ENCODE measurements around the gene NR2C1.

The NR2C1 gene

GRCh38 chr12:95072900-95073697, at the start of gene NR2C1:
TSS of gene NR2C1 (minus strand) at chr12:95073618. CDS start at chr12:95067384, 6,234 bp downstream.
- DNase-seq (ENCODE audit: low spot score), result peak; percentile 99
- in situ Hi-C loops (cut with MboI; ENCODE audit: low sequenced_read_pairs, unreplicated experiment), result no loop called here
- TF ChIP-seq, protein P1, sequence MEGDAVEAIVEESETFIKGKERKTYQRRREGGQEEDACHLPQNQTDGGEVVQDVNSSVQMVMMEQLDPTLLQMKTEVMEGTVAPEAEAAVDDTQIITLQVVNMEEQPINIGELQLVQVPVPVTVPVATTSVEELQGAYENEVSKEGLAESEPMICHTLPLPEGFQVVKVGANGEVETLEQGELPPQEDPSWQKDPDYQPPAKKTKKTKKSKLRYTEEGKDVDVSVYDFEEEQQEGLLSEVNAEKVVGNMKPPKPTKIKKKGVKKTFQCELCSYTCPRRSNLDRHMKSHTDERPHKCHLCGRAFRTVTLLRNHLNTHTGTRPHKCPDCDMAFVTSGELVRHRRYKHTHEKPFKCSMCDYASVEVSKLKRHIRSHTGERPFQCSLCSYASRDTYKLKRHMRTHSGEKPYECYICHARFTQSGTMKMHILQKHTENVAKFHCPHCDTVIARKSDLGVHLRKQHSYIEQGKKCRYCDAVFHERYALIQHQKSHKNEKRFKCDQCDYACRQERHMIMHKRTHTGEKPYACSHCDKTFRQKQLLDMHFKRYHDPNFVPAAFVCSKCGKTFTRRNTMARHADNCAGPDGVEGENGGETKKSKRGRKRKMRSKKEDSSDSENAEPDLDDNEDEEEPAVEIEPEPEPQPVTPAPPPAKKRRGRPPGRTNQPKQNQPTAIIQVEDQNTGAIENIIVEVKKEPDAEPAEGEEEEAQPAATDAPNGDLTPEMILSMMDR (IDR thresholded peaks at IDR 0.05; ENCODE audit: borderline replicate concordance, control extremely low read depth, extremely low read depth, insufficient read depth, missing control alignments), result no peak

DNA sequence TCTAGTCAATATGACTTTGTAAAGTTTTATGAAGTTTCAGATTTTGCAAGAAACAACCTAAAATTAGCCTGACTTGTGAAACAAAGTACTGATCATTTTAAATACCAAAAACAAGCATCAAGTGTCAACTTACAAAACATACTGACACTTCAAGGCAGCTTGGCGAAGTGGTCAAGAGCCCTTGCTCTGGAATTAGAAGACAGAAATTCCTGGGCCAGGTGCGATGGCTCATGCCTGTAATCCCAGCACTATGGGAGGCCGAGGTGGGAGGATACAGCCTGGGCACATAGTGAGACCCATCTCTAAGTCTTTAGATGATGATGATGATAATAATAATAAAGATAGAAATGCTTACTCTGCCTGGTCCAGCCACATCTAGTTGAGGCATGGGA, 45.4 kb upstream of the NR2C1 start:
- TF ChIP-seq, protein P1 (IDR thresholded peaks at IDR 0.05; ENCODE audit: borderline replicate concordance, control extremely low read depth, extremely low read depth, insufficient read depth, missing control alignments), result no peak
- no peak for DNase-seq (ENCODE audit: low spot score)
- in situ Hi-C loops (cut with MboI; ENCODE audit: low sequenced_read_pairs, unreplicated experiment), result loop anchor here (10.0 kb wide), 1 partner anchor 416 kb away; no protein-coding TSS in a partner anchor

DNA sequence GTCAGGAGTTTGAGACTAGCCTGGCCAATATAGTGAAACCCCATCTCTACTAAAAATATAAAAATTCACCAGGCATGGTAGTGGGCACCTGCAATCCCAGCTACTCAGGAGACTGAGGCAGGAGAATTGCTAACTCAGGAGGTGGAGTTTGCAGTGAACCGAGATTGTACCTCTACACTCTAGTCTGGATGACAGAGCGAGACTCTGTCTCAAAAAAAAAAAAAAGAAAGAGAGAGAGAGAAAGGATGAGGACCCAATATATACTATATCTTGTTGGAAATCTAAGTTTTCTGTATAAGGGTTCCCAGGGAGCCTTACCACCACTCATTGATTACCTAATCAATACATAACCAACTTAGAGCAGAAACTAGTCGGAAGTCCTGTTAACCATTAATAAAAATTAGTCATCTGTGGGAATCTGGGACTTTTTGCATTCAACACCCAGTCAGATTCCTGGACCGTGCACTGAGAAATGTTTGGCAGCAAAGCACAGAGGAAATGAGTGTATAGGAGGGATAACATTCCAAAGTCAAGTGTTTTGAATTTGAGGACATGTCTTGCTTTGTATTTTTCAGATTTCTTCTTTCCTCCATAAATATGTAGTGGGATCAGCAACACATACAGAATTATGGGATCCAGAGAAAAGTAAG, 44.8 kb upstream of the NR2C1 start:
- TF ChIP-seq, protein P1 (IDR thresholded peaks at IDR 0.05; ENCODE audit: borderline replicate concordance, control extremely low read depth, extremely low read depth, insufficient read depth, missing control alignments), result no peak
- DNase-seq (ENCODE audit: low spot score), result no peak
- in situ Hi-C loops (cut with MboI; ENCODE audit: low sequenced_read_pairs, unreplicated experiment), result loop anchor here (10.0 kb wide), 1 partner anchor 417 kb away; no protein-coding TSS in a partner anchor

DNA sequence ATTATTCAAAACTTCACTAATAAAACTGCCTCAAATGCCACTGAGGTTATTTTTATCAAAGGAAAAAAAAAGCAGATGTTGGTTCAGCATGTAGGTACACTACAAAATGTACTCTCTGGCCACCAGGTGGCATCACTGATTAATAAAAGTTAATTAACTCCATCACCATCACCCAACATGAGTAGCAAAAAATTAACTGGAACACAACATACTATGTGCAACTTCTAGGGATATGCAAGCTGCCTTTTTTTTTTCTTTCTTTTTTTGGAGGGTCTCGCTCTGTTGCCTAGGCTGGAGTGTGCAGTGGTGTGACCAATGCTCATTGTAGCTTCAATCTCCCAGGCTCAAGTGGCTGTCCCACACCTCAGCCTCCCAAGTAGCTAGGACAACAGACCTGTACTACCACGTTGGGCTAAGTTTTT, 43.8 kb upstream of the NR2C1 start:
- DNase-seq (ENCODE audit: low spot score), result peak; percentile 63
- in situ Hi-C loops (cut with MboI; ENCODE audit: low sequenced_read_pairs, unreplicated experiment), result loop anchor here (10.0 kb wide), 1 partner anchor 418 kb away; no protein-coding TSS in a partner anchor
- TF ChIP-seq, protein P1 (IDR thresholded peaks at IDR 0.05; ENCODE audit: borderline replicate concordance, control extremely low read depth, extremely low read depth, insufficient read depth, missing control alignments), result peak; percentile 54

DNA sequence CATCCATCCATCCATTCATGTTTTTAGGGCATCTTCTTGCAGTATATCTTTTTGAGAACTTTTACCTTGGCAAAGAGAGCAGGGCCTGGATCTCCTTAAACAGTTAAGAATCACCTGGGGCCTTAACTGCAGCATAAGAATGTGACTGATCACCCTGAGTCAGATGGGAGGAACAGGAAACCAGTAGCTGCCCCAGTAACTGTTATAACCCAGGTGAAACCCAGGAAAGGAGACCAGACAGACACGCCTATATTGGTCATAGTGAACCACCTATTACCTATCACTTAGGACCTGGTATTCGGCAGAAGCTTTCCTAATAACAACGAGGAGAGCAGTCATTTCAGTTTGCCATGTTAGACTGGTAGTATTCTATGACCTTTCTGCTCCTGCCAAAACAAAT, 43.4 kb upstream of the NR2C1 start:
- in situ Hi-C loops (cut with MboI; ENCODE audit: low sequenced_read_pairs, unreplicated experiment), result loop anchor here (10.0 kb wide), 1 partner anchor 418 kb away; no protein-coding TSS in a partner anchor
- TF ChIP-seq, protein P1 (IDR thresholded peaks at IDR 0.05; ENCODE audit: borderline replicate concordance, control extremely low read depth, extremely low read depth, insufficient read depth, missing control alignments), result no peak

GRCh38 chr12:95116341-95116740, 42.9 kb upstream of the NR2C1 start:
- TF ChIP-seq, protein P1 (IDR thresholded peaks at IDR 0.05; ENCODE audit: borderline replicate concordance, control extremely low read depth, extremely low read depth, insufficient read depth, missing control alignments), result no peak
- in situ Hi-C loops (cut with MboI; ENCODE audit: low sequenced_read_pairs, unreplicated experiment), result loop anchor here (10.0 kb wide), 1 partner anchor 418 kb away; no protein-coding TSS in a partner anchor
- no peak for DNase-seq (ENCODE audit: low spot score)

More for the DNA sequence above, 43.4 kb upstream of the NR2C1 start:
- peak; percentile 18 for DNase-seq (ENCODE audit: low spot score)
